Panc1 (cell line): ENCODE results near the gene CDH6.

ENCODE experiments used
- POLR2AphosphoS5 ChIP-seq: IDR thresholded peaks from 2 replicates; pipeline ENCODE4 v1.6.1; 2012; ENCODE audit warnings: mild to moderate bottlenecking, low read depth, low read length, moderate library complexity
- TF ChIP-seq, protein P1 (sequence below): fragments of 450-650 bp; IDR thresholded peaks from 2 replicates; pipeline ENCODE4 v1.5.1; 2017; ENCODE audit warnings: mild to moderate bottlenecking

DNA sequence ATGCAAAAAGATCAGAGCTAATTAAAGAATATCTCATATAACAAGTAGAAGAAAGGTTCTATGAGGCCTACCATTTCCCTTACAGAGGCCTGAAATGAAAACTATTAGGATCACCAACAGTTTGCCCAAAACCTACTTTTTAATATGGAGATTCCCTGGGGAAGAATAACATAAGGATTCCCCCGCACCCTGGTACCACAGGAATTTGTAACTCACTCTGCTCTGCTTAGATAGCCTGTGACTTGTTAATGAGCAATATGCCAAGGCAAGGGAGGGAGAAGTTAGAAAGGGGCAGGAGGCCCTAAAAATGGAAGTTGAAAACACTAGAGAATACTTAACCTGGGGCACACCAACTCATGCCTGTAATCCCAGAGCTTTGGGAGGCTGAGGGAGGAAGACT is 107.0 kb downstream of the CDH6 start:
- TF ChIP-seq, protein P1, sequence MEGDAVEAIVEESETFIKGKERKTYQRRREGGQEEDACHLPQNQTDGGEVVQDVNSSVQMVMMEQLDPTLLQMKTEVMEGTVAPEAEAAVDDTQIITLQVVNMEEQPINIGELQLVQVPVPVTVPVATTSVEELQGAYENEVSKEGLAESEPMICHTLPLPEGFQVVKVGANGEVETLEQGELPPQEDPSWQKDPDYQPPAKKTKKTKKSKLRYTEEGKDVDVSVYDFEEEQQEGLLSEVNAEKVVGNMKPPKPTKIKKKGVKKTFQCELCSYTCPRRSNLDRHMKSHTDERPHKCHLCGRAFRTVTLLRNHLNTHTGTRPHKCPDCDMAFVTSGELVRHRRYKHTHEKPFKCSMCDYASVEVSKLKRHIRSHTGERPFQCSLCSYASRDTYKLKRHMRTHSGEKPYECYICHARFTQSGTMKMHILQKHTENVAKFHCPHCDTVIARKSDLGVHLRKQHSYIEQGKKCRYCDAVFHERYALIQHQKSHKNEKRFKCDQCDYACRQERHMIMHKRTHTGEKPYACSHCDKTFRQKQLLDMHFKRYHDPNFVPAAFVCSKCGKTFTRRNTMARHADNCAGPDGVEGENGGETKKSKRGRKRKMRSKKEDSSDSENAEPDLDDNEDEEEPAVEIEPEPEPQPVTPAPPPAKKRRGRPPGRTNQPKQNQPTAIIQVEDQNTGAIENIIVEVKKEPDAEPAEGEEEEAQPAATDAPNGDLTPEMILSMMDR, result no peak
- no peak for TF ChIP-seq POLR2AphosphoS5
